Measurements from ENCODE around the gene ARHGEF1.
A peak's percentile ranks its signal among the peaks of the same experiment; 100 is the strongest.
"Not testable (repeated sequence)": the region's sequence is repeated elsewhere in the genome, so short reads cannot be mapped to it uniquely, and the experiment has no call there.

Gene ARHGEF1

GRCh38 chr19:41863209-41863931, 19.6 kb upstream of the ARHGEF1 start:
- DNase-seq, result no peak

DNA sequence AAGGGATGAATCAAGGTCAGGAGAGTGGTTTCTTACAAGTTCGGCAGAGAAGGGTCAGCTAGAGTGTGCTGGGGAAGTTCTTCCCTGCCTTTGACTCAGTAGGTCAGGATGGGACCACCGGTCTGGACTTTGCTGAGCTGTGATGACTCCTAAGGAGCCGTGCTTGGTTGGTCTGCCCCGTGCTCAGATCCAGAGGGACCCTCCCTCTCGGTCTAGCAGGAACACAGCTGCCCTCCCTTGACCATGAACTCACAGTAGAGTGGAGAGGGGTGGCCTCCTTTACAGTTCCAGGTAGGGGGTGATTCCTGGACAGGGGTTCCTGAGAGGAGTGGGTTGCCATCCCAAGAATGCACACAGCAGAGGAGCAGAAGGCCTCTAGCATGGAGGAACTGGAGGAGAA, 18.6 kb upstream of the ARHGEF1 start:
- DNase-seq, result no peak

GRCh38 chr19:41866284-41866683, 16.7 kb upstream of the ARHGEF1 start:
- DNase-seq, result no peak

- no peak for DNase-seq
Measured at GRCh38 chr19:41868120-41868988, 14.6 kb upstream of the ARHGEF1 start.

DNA sequence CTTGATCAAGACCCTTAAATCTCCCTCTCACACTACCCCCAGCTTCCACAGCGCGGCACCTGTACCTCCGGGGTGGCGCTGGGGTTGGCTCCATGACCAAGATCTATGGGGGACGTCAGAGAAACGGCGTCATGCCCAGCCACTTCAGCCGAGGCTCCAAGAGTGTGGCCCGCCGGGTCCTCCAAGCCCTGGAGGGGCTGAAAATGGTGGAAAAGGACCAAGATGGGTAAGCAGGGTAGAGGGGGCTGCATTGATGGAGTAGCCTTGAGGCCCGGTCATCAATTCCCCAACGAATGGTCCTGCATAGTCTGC, 14.0 kb upstream of the ARHGEF1 start:
- no peak for DNase-seq

DNA sequence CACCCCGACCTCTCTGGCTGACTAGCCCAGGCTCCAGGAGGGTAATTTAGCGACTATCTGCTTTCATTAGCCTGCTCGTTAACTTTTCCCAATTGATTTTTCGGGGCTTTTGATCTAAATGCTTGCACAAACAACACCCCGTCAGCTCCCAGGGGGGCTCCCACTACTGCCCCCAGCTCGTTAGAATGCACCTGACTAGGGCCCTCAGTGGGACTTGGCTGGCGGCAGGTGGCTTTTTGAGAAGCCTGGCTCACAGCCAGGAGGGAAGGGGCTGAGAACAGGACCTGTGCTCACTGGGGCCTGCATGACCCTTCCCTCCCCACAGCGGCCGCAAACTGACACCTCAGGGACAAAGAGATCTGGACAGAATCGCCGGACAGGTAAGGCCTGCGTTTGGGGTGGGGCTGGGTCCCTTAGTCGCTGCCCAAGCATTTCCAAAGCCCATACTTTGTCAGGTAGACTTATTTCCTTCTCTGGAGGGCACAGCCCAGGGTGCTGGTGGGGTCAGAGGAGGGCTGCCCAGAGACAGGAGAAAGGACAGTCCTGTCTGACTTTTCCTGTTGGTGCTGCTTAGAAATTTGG, 13.5 kb upstream of the ARHGEF1 start:
- no peak for DNase-seq

DNA sequence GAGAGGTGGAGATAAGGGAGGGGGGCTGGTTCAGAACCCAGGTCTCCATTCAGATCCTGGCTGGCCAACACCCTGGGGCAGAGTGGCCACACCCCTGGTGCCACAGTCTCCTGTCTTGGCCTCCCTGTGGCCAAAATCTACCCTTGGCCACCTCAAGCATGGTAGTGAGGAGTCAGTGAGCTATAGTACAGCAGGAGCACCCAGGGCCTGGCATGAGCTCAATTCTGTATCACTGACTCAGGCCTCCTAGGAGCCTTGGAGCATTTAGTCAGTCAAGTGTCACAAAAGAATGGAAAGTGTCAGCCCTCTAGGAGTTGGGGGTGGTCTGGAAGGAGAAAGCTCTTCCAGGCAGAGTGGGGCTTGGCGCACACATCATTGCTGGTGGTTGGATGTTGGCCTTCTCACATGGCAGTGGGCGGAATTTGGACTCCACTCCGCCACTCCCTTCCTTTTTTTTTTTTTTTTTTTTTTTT, 12.5 kb upstream of the ARHGEF1 start:
- DNase-seq, result no peak

DNA sequence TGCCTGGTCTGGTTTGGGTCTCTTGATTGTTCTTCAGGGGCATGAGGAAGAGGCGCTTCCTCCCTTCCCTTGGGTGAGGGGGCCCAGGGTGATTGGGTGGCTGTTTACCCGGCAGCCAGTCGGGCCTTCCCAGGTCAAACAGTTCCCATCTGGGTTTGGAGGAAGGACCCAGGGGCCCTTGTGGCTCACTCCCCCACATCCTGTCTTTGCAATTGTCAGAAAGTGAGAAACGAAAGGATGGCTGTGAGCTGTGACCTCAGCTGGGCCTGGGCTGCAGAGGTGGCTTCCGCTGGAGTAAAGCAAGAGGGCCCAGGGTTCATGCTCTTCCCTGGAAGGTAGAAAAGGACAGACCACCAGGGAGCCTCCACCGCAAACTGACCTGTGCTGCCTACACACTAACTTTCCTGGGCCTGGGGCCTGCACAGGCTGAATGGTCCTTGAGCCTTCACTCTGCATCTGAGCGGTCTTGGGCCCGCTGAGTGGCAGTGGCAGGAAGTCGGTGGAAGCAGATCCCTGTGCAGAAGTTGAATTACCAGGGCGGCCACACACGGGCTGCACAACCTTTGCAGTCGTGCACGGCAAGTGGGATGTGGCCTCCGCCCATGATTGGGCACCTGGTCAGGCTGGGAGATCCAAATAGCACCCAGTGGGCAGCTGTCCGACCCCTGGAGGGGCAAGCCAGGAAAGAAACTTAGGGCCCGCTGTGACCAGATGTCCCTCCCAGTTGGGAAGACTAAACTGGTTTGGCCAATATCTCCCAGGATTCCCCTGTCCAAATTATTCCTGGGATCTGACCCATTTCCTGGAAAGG, 11.2 kb upstream of the ARHGEF1 start:
- no peak for DNase-seq

- no peak for DNase-seq
Measured at GRCh38 chr19:41872384-41872774, 10.6 kb upstream of the ARHGEF1 start.

- no peak for DNase-seq
Measured at GRCh38 chr19:41872775-41873647, 10.0 kb upstream of the ARHGEF1 start.

DNA sequence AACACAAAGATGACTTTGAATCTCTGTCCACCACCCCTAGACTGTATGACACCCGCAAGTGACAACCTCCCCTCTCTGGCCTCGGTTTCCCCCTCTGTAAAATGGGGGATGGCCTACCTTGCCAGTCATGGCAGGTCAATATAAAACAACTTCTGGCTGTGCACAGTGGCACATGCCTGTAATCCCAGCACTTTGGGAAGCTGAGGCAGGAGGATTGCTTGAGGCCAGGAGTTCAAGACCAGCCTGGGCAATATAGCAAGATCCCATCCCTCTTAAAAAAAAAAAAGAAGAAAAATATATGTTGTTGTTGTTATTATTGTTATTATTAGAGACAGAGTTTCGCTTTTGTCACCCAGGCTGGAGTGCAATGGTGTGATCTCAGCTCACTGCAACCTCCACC, 7.0 kb upstream of the ARHGEF1 start:
- DNase-seq, result not testable (repeated sequence)

GRCh38 chr19:41876847-41877832, 5.8 kb upstream of the ARHGEF1 start, which contains the start of gene CD79A:
Gene CD79A, plus strand, starts transcription at chr19:41877279. Its CDS starts 26 bp downstream, at chr19:41877305.
- DNase-seq, result no peak

DNA sequence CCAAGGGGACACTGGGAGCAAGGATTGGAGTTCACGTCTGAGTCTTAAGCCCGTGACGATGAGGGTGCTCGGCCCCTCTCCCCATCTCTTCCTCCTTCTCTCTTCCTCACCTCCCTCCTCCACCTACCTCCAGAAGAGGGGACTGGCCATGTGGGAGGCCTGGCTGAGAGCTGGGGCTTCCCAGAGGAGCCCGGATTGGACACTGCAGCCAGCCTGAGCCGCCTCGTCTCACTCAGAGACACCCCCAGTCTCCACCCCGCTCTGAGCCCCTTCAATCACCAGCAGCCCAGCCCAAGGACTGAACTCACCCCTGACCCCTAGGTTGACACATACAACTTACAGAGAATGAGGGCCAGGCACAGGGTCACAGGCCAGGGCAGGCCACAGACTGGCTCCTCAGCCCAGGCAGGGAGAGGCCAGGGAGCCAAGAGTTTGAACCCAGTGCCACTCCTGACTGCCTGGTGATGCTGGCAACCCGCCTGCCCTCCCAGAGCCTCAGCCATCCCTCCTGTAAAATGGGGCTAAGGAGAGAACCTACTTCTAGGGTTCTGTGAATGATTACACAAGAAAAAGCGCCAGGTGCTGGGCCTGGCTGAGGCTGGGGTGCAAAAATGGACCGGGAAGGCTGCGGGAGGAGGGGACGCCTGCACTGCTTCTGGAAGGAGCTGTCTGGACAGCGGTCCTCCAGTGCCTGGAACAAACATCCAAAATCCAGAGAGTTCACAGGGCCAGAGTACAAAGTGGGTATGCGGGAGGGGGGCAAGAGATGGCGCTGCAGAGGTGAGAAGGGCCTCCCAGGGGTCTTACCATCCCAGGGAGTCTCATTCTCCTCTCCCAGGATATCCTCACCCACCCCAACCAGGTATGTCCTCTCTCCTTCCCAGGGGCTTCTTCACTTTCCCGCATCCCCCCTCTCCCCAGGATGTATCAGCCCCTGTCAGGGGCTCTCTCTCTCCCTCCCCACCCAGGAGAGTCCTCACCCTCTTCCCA, 4.8 kb upstream of the ARHGEF1 start:
- DNase-seq, result no peak

GRCh38 chr19:41879080-41879479, 3.9 kb upstream of the ARHGEF1 start:
- DNase-seq, result no peak

DNA sequence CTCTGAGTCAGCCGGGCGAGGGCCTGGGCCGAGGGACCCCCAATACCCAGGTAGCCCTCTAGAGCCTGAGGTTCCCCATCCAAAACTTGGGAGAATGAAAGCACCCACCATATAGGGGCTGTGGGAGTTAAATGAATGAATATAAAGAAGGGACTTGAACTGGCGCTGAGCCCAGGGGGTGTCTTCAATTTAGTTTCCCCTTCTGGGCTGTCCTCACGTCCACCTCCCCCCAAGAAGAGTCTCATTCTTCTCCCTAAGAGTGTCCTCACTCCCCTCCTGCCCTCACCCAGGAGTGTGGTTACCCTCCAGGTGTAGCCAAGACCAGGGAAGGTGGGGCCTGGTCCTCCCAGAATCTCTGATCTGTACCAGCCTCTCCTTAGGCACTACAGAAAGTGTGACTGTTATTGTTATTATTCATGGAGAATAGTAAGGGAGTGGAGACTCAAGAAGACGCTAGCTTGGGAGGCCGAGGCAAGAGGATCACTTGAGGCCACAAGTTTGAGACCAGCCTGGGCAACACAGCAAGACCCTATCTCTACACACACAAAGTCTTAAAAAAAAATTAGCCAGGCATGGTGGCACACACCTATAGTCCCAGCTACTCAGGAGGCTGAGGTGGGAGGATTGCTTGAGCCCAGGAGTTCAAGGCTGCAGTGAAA, 3.2 kb upstream of the ARHGEF1 start:
- DNase-seq, result no peak

- DNase-seq, result no peak
Measured at GRCh38 chr19:41880329-41880708, 2.7 kb upstream of the ARHGEF1 start.

DNA sequence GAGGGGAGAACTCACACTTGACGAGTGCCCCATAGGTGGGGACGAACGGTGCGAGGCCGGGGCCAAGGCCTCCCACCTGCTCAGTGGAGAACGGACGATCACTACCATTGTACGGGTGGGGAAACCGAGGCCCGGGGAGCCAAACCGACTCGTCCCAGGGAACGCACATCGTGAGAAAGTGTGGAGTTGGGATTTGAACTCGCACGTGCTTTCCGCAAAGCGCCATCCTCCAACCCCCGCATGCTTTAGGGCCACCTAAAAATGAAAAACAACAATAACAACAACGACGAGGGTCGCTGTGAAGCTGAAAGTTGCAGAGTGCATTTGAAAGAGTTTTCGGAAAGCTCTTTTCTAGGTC, 458 bp downstream of the ARHGEF1 start:
- no peak for DNase-seq

DNA sequence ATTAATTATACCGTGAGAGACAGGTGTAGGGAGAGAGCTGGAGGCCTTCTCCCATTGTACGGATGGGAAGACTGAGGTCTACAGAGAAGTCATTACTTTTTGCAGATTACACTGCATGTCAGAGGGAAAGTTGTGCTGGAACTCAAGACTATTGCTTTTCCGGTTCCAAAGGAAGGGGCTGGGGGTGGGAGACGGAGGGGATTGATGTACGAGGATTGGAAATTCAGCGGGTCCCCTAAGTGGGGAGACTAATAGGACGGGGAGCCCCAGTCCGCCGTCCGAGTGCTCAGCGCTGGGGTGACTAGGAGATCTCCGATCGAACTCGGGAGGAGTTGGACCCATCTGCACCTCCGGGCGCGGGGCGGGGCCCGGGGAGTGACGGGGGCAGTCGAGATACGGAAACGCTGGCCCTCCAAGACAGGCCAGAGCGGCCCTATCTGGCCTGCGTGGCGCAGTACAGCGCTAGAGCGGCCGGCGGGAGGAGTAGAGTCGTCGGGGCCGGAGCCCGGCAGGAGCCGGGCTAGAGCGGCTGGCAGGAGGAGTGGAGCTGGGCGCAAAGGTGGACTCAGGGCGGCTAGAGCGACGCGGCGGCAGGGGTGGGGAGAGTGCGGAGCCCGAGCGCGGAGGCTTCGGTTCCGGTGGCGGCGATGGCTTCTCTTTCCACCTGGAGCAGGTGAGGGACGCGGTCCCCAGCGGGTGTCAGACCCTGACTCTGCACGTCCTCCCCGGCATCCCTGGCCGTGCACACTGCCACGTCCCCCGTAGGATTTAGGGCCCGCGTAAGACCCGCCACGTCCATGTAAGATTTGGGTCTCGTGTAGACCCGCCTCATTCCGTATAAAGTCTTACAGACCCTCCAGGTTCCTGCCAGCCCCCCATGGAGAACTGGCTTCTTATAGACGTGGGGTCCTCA, 1.1 kb downstream of the ARHGEF1 start:
- DNase-seq, result peak; percentile 72
